GM18499 (cell line): ENCODE results near the gene TTC24.
"Not testable (repeated sequence)": the region's sequence is repeated elsewhere in the genome, so short reads cannot be mapped to it uniquely, and the experiment has no call there.

Experiments used
- ATAC-seq: cut with Tn5 transposase; IDR thresholded peaks from one replicate; pipeline ENCODE4 v1.9.1; 2021; ENCODE audit warnings: moderate number of reproducible peaks; ENCODE audit not compliant: insufficient read depth, unreplicated experiment

The TTC24 gene

GRCh38 chr1:156584813-156585212 is 5.3 kb downstream of the TTC24 start:
- no peak for ATAC-seq

- no peak for ATAC-seq
These were observed 6.8 kb downstream of the TTC24 start for GRCh38 chr1:156586323-156586722.

- ATAC-seq = no peak
These were observed 7.5 kb downstream of the TTC24 start for GRCh38 chr1:156586892-156587477.

- ATAC-seq = not testable (repeated sequence)
These were observed 8.4 kb downstream of the TTC24 start for GRCh38 chr1:156587927-156588326.

- ATAC-seq = no peak
These were observed 10.0 kb downstream of the TTC24 start for GRCh38 chr1:156589546-156589945.

GRCh38 chr1:156590326-156591180 is 11.0 kb downstream of the TTC24 start:
- ATAC-seq = no peak

- no peak for ATAC-seq
These were observed 11.6 kb downstream of the TTC24 start for GRCh38 chr1:156591181-156591431.

GRCh38 chr1:156591432-156592157 is 12.1 kb downstream of the TTC24 start, which contains the start of gene NAXE:
Gene NAXE (plus strand): TSS chr1:156591776. CDS start chr1:156591805, 29 bp downstream.
- no peak for ATAC-seq

GRCh38 chr1:156592158-156592909 is 12.8 kb downstream of the TTC24 start:
- ATAC-seq = no peak

- ATAC-seq = no peak
These were observed 13.6 kb downstream of the TTC24 start for GRCh38 chr1:156592910-156593660.

- ATAC-seq = no peak
These were observed 14.1 kb downstream of the TTC24 start for GRCh38 chr1:156593661-156593989.

- ATAC-seq = no peak
These were observed 14.7 kb downstream of the TTC24 start for GRCh38 chr1:156594190-156594589.

GRCh38 chr1:156595016-156595415 is 15.5 kb downstream of the TTC24 start:
- ATAC-seq = no peak

GRCh38 chr1:156596426-156596825 is 16.9 kb downstream of the TTC24 start:
- ATAC-seq = no peak

- no peak for ATAC-seq
These were observed 18.6 kb downstream of the TTC24 start for GRCh38 chr1:156598125-156598524.

GRCh38 chr1:156598731-156599432 is 19.4 kb downstream of the TTC24 start:
- ATAC-seq = no peak

- ATAC-seq = no peak
These were observed 20.3 kb downstream of the TTC24 start for GRCh38 chr1:156599811-156600210.

GRCh38 chr1:156600733-156601121 is 21.2 kb downstream of the TTC24 start:
- no peak for ATAC-seq

- no peak for ATAC-seq
These were observed 21.8 kb downstream of the TTC24 start, which contains the start of gene GPATCH4 for GRCh38 chr1:156601122-156601830. Gene GPATCH4 (minus strand): TSS chr1:156601479.
